Prostate gland (tissue), 2 donors: Measurements from ENCODE around the gene MACO1.
"Not testable (repeated sequence)": the region's sequence is repeated elsewhere in the genome, so short reads cannot be mapped to it uniquely, and the experiment has no call there.

ENCODE experiments used
- POLR2AphosphoS5 ChIP-seq: sonication (generic); formaldehyde crosslinking; IDR thresholded peaks from one replicate; pipeline ENCODE4 v1.6.1; 2017; ENCODE audit warnings: antibody characterized with exemption
- TF ChIP-seq, protein P1 (sequence below), 4 experiments: fragments of 200-600 bp in 2 of 4; fragments of 450-650 bp in 2 of 4; sonication (generic) in 2 of 4; IDR thresholded peaks; 1 replicate in 3 of 4; 2 replicates in 1 of 4; pipeline ENCODE4 v1.5.1; 2016 to 2019; ENCODE audit warnings: antibody characterized with exemption in 4 of 4, mild to moderate bottlenecking in 2 of 4, moderate library complexity in 2 of 4

GRCh38 chr1:25405731-25406305 is 24.9 kb upstream of the MACO1 start:
- TF ChIP-seq, protein P1, sequence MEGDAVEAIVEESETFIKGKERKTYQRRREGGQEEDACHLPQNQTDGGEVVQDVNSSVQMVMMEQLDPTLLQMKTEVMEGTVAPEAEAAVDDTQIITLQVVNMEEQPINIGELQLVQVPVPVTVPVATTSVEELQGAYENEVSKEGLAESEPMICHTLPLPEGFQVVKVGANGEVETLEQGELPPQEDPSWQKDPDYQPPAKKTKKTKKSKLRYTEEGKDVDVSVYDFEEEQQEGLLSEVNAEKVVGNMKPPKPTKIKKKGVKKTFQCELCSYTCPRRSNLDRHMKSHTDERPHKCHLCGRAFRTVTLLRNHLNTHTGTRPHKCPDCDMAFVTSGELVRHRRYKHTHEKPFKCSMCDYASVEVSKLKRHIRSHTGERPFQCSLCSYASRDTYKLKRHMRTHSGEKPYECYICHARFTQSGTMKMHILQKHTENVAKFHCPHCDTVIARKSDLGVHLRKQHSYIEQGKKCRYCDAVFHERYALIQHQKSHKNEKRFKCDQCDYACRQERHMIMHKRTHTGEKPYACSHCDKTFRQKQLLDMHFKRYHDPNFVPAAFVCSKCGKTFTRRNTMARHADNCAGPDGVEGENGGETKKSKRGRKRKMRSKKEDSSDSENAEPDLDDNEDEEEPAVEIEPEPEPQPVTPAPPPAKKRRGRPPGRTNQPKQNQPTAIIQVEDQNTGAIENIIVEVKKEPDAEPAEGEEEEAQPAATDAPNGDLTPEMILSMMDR (IDR thresholded peaks at IDR 0.05): not testable (repeated sequence)
- not testable (repeated sequence) for TF ChIP-seq POLR2AphosphoS5
